ENCODE results near the gene ADSS1.

- TF ChIP-seq CTCF (IDR thresholded peaks at IDR 0.05) (no peak), POLR2A (IDR thresholded peaks at IDR 0.05) (peak; percentile 55 to 73)
These were observed 46.3 kb upstream of the ADSS1 start for GRCh38 chr14:104677512-104678332.

Data from Peyer's patch (tissue), 4 donors.